Upper lobe of left lung (tissue), 4 donors: Measurements from ENCODE around the gene IL22RA2.

Experiments used
- CTCF ChIP-seq, 6 experiments: fragments of 450-650 bp in 4 of 6; fragments of 200-600 bp in 2 of 6; sonication (generic) in 2 of 6; IDR thresholded peaks; one replicate each; pipeline ENCODE4 v1.5.1; 2016 to 2019; ENCODE audit warnings: antibody characterized with exemption in 6 of 6
- EP300 ChIP-seq, 4 donors: sonication (generic); formaldehyde crosslinking; IDR thresholded peaks; one replicate each; pipeline ENCODE4 v1.5.1; 2017; ENCODE audit warnings: antibody characterized with exemption in 4 of 4, control low read depth in 2 of 4
- POLR2A ChIP-seq, 4 donors: fragments of 450-650 bp; IDR thresholded peaks; one replicate each; pipeline ENCODE4 v1.5.1; 2016 to 2017; ENCODE audit warnings: antibody characterized with exemption in 4 of 4, mild to moderate bottlenecking in 2 of 4
- POLR2AphosphoS5 ChIP-seq, 2 donors: sonication (generic); formaldehyde crosslinking; IDR thresholded peaks; one replicate each; pipeline ENCODE4 v1.5.1; 2017; ENCODE audit warnings: antibody characterized with exemption in 2 of 2

GRCh38 chr6:137218473-137218916, 45.1 kb upstream of the IL22RA2 start:
- no peak for TF ChIP-seq CTCF (IDR thresholded peaks at IDR 0.05)
- peak in 1 of 4 donors; percentile 36 for TF ChIP-seq POLR2A (IDR thresholded peaks at IDR 0.05)
- TF ChIP-seq EP300 (IDR thresholded peaks at IDR 0.05), result peak; percentile 41 to 81 (median 78)
- peak; percentile 80 to 96 for TF ChIP-seq POLR2AphosphoS5 (IDR thresholded peaks at IDR 0.05)
